Breast epithelium (tissue), 4 donors: ENCODE data around the gene TMEM38A. TPM values are rescaled to one million over a fixed set of nuclear protein-coding genes. Genes with fewer than 3 reads are reported as not detected.

Experiments used
- DNase-seq, 2 donors: peaks; one replicate each; pipeline ENCODE4 v3.0.0-alpha.2; 2019; ENCODE audit warnings: low spot score in 2 of 2
- H3K27ac ChIP-seq, 2 donors: fragments of 200-600 bp; sonication (generic) in 1 of 2; one replicate each; pipeline ENCODE4 v1.5.1; 2016 to 2019; ENCODE audit warnings: mild to moderate bottlenecking in 1 of 2
- H3K27me3 ChIP-seq, 2 donors: fragments of 200-600 bp; sonication (generic) in 1 of 2; one replicate each; pipeline versions ENCODE4 v1.5.1 to v1.6.0; 2017 to 2019; ENCODE audit warnings: control low read depth in 1 of 2, mild to moderate bottlenecking in 1 of 2
- H3K36me3 ChIP-seq: fragments of 200-600 bp; one replicate; pipeline ENCODE4 v1.5.1; 2019
- H3K4me1 ChIP-seq, 2 donors: fragments of 200-600 bp; sonication (generic); one replicate each; pipeline ENCODE4 v1.5.1; 2016 to 2019; ENCODE audit warnings: control low read depth in 1 of 2
- H3K4me3 ChIP-seq, 3 donors: fragments of 200-600 bp; sonication (generic); 1 replicate in 2 of 3; 2 replicates in 1 of 3; pipeline ENCODE4 v1.5.1; 2016 to 2019; ENCODE audit warnings: mild to moderate bottlenecking in 3 of 3, moderate library complexity in 2 of 3
- H3K9me3 ChIP-seq, 2 donors: fragments of 200-600 bp; sonication (generic) in 1 of 2; one replicate each; pipeline ENCODE4 v1.5.1; 2016 to 2019; ENCODE audit warnings: control low read depth in 1 of 2
- POLR2A ChIP-seq: fragments of 450-650 bp; IDR thresholded peaks from one replicate; pipeline ENCODE4 v1.6.1; 2016; ENCODE audit warnings: antibody characterized with exemption, mild to moderate bottlenecking, moderate library complexity
- POLR2AphosphoS5 ChIP-seq, 3 donors: sonication (generic); formaldehyde crosslinking; IDR thresholded peaks; one replicate each; pipeline ENCODE4 v1.6.1; 2017; ENCODE audit warnings: antibody characterized with exemption in 3 of 3
- intact Hi-C: fragments of 100-400 bp; cut with DNase I; formaldehyde crosslinking; loops from one replicate; pipeline ENCODE4 v1.15.1; 2023; ENCODE audit warnings: low total_unique reads
- total RNA-seq, 3 donors: library from RNA; depleted of rRNA; stranded (reverse); fragments of >200 nt; gene quantifications; one replicate each; pipeline ENCODE4 v1.1.0, GENCODE V29; 2016
- TF ChIP-seq, protein P1 (sequence below), 3 donors: fragments of 450-650 bp; IDR thresholded peaks; one replicate each; pipeline ENCODE4 v1.5.1; 2016 to 2017; ENCODE audit warnings: antibody characterized with exemption in 3 of 3, mild to moderate bottlenecking in 3 of 3, moderate library complexity in 3 of 3

TMEM38A gene, protein sequence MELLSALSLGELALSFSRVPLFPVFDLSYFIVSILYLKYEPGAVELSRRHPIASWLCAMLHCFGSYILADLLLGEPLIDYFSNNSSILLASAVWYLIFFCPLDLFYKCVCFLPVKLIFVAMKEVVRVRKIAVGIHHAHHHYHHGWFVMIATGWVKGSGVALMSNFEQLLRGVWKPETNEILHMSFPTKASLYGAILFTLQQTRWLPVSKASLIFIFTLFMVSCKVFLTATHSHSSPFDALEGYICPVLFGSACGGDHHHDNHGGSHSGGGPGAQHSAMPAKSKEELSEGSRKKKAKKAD
- total RNA-seq = 1 to 10 TPM; 2.9 to 5.0 (median 3.1) TPM

DNA sequence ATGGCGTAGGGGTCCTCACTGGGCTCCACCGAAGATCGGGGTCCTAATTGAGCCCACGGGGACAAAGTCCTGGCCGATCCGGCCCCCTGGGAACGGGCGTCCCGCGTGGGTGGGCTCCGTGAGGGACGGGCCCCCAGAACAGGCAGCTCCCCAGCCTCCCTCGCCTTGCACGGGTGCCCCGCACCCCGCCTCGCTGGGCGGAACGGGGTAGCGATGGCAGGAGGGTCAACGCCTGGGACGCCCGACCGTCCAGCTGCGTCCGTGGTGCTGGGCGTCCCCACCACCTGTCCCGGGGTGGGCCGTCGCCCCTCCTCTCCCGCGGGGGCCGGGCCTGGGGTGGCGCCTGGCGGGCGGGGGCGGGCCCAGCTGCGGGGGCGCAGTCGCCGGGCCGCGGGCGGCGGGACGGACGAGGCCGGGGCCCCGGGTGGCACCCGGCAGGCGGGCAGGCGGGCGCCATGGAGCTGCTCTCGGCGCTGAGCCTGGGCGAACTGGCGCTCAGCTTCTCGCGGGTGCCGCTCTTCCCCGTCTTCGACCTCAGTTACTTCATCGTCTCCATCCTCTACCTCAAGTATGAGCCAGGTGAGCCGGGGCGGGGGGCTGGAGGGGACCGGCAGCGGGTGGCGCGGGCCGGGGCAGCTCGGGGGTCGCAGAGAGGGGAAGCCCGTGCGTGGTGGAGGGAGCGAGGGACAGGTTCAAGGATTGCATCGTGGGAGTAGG lies at the start of gene TMEM38A:
Gene TMEM38A (plus strand): TSS at position 377 of the 717 bp plus-strand sequence. CDS start 79 bp downstream, at position 456.
- H3K4me3 ChIP-seq = peak within 1 kb of the TSS; percentile 70 to 90 (median 73)
- DNase-seq = peak; percentile 30 to 52
- TF ChIP-seq POLR2AphosphoS5 (IDR thresholded peaks at IDR 0.05) (no peak), POLR2A (no peak)
- TF ChIP-seq, protein P1, sequence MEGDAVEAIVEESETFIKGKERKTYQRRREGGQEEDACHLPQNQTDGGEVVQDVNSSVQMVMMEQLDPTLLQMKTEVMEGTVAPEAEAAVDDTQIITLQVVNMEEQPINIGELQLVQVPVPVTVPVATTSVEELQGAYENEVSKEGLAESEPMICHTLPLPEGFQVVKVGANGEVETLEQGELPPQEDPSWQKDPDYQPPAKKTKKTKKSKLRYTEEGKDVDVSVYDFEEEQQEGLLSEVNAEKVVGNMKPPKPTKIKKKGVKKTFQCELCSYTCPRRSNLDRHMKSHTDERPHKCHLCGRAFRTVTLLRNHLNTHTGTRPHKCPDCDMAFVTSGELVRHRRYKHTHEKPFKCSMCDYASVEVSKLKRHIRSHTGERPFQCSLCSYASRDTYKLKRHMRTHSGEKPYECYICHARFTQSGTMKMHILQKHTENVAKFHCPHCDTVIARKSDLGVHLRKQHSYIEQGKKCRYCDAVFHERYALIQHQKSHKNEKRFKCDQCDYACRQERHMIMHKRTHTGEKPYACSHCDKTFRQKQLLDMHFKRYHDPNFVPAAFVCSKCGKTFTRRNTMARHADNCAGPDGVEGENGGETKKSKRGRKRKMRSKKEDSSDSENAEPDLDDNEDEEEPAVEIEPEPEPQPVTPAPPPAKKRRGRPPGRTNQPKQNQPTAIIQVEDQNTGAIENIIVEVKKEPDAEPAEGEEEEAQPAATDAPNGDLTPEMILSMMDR (IDR thresholded peaks at IDR 0.05) = no peak
- peak within 1 kb of the TSS; percentile 84 to 95 for H3K27ac ChIP-seq
- H3K4me1 ChIP-seq = peaks cover 0 to 9% of the 10 kb centered on the region in 2 donors
- H3K36me3 ChIP-seq = no peaks in the 10 kb centered on the region
- intact Hi-C loops = loop anchor here (5.0 kb wide), 2 partner anchors 1621 to 1636 kb away; partner anchors contain the start of gene JUND
- no peaks in the 10 kb centered on the region for H3K9me3 ChIP-seq
- no peaks in the 10 kb centered on the region for H3K27me3 ChIP-seq

DNA sequence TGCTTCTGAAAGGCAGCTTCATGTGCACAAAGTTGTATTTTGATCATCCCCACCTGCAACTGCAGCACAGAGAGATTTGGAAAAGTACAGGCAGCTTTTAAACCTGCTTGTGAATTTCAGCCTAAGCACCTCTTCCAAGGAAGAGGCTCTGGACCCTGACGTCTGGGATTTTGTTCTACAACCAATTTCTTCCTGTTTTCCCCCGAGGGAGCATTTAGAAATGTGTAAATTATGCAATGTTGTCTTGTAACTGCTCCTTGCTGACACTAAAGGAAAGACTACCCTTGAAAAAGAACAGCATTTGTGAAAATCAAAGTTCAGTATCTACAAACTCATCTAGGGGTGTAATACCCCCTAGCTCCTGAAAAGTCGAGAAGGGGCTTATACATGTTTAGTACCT lies 48.3 kb upstream of the TMEM38A start:
- no peaks in the 10 kb centered on the region for H3K4me1 ChIP-seq
- H3K4me3 ChIP-seq = no peak overlapping the region
- TF ChIP-seq, protein P1 (IDR thresholded peaks at IDR 0.05) = no peak
- TF ChIP-seq POLR2A (no peak), POLR2AphosphoS5 (IDR thresholded peaks at IDR 0.05) (no peak)
- intact Hi-C loops = no loop called here
- H3K36me3 ChIP-seq = no peaks in the 10 kb centered on the region
- H3K27me3 ChIP-seq = no peaks in the 10 kb centered on the region
- peak overlapping the region; percentile 21 to 44 for H3K27ac ChIP-seq
- DNase-seq = no peak
- H3K9me3 ChIP-seq = no peaks in the 10 kb centered on the region

DNA sequence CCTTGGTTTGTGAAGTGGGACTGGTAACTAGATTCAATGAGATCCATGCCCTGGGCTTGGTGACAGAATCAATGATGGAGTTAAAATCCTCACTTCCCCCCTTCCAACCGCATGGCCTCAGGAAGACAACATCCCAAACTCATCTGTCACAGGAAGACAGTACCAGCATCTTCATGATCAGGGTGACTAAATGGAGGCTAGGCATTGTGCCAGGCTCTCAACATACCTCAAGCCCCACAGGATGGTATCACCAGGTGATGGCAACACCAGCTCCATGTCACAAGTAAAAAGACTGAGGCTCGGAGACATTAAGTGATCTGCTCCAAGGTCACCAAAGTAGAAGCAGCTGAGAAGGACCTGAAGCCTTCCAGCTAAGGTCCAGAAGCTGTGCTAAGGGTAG lies 47.1 kb upstream of the TMEM38A start:
- H3K27ac ChIP-seq = no peak overlapping the region
- H3K4me1 ChIP-seq = no peaks in the 10 kb centered on the region

DNA sequence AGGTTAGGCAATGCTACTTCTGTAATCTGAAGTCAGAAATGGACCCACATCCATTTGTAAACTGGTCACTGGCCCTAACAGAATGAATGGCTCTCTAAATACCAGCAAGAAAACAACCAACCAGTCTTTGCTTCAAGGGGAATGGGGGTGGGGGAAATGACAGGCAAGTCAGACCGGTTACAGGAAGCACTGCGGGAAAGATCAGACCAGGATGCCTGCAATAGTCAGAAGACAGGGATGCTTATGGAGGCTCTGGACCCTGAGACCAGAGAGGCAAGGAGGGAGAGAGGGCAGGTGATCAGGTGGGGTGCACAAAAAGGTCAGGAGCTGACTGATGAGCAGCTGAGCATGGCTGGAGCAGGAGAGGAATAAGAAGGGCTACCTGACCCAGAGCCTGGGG lies 46.0 kb upstream of the TMEM38A start:
- TF ChIP-seq POLR2AphosphoS5 (IDR thresholded peaks at IDR 0.05) = no peak
- TF ChIP-seq, protein P1 (IDR thresholded peaks at IDR 0.05) = no peak
- TF ChIP-seq POLR2A = no peak
- DNase-seq = no peak
- no peak overlapping the region for H3K4me3 ChIP-seq
- no peaks in the 10 kb centered on the region for H3K27me3 ChIP-seq
- H3K27ac ChIP-seq = no peak overlapping the region
- H3K9me3 ChIP-seq = no peaks in the 10 kb centered on the region
- H3K4me1 ChIP-seq = peaks cover 0 to 5% of the 10 kb centered on the region in 2 donors
- no peaks in the 10 kb centered on the region for H3K36me3 ChIP-seq
- intact Hi-C loops = no loop called here

More for the DNA sequence above, 47.1 kb upstream of the TMEM38A start:
- no peak for TF ChIP-seq POLR2AphosphoS5 (IDR thresholded peaks at IDR 0.05)
- TF ChIP-seq, protein P1 (IDR thresholded peaks at IDR 0.05) = no peak
- no peak for TF ChIP-seq POLR2A
- H3K4me3 ChIP-seq = no peak overlapping the region
- intact Hi-C loops = no loop called here
- no peaks in the 10 kb centered on the region for H3K27me3 ChIP-seq
- DNase-seq = no peak
- no peaks in the 10 kb centered on the region for H3K9me3 ChIP-seq
- no peaks in the 10 kb centered on the region for H3K36me3 ChIP-seq

DNA sequence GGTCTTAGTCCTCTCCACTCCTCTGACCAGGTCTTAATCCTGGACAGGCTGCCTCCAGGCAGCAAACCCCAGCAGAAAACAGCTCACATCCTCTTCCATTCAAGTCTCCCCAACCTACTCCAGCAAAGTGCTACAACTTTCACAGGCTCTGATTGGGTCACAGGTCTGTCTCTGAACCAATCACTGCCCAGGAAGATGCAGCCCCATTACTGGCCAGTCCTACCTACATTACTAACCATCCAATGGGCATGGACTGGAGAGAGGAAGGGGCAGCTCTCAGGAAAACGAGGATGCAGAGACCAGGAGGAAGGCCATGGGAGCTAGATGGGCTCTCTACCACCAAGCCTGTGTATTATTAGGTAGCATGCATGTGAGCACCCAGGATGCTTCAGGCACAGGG lies 45.1 kb upstream of the TMEM38A start:
- Histone ChIP-seq H3K9me3 (no peaks in the 10 kb centered on the region), H3K4me1 (peaks cover 0 to 9% of the 10 kb centered on the region in 2 donors), H3K27me3 (no peaks in the 10 kb centered on the region), H3K27ac (no peak overlapping the region), H3K4me3 (no peak overlapping the region), H3K36me3 (no peaks in the 10 kb centered on the region)
- TF ChIP-seq POLR2A (no peak), POLR2AphosphoS5 (IDR thresholded peaks at IDR 0.05) (no peak)
- TF ChIP-seq, protein P1 (IDR thresholded peaks at IDR 0.05) = no peak
- intact Hi-C loops = no loop called here
- DNase-seq = no peak
